ENCODE measurements around the gene HPS4.

The HPS4 gene

DNA sequence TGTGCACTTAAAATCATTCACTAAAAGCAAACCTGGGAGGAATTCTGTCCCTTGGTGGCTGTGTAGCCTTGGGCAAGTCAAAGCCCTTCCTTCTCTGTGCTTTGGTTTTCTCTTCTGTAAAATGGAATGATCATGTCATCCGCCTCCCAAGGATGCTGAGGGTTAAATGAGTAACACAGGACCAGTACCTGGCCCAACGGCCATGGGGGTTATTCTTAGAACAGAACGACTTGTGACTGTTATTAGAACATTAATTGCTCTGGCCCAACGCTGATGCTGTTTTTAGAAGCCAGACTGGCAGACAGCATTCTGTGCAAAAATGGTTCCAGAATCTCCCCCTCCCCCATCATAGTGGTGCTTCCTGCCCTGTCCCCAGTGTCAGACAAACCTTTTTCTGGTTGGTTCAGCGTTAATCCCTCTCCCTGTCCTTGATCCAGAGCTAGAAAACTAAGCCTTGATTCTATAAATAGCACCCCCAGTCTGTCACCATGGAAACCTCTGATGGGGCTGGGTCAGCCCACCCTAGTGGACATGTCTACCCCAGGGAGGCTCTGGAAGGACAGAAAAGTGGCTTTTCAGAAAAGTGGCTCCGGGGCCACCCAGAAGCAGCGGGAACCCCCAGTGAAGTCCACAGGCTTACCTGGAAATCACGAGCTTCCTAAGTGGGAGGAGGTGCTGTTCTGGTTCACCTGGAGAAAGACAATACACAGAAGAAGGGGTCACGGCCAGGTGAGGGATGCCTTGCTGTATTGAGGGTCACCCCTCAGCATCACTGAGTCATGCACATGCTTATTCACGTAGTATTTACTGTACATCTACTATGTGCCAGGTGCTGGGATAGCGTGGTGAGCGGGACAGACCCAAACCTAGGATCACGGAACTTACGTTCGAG lies 44.2 kb upstream of the HPS4 start:
- Histone ChIP-seq H3K9me3 (ENCODE audit: insufficient read depth, low read length, severe bottlenecking) (no peaks in the 10 kb centered on the region), H2AFZ (ENCODE audit: low read depth, low read length) (no peak overlapping the region), H4K20me1 (ENCODE audit: insufficient read depth, low read length) (no peaks in the 10 kb centered on the region), H3K27me3 (ENCODE audit: insufficient read depth, low read length, poor library complexity) (no peaks in the 10 kb centered on the region), H3K4me3 (ENCODE audit: low read depth in 1 of 2, low read length in 2 of 2) (no peak overlapping the region), H3K4me2 (ENCODE audit: insufficient read depth, low read length) (no peak overlapping the region), H3K27ac (ENCODE audit: low read length) (no peak overlapping the region), H3K9ac (ENCODE audit: low read depth, low read length) (no peak overlapping the region), H3K79me2 (ENCODE audit: insufficient read depth, low read length) (no peaks in the 10 kb centered on the region), H3K36me3 (ENCODE audit: insufficient read depth, low read length) (peaks cover 20% of the 10 kb centered on the region), H3K4me1 (ENCODE audit: insufficient read depth, low read length) (no peaks in the 10 kb centered on the region)
- ATAC-seq (ENCODE audit: insufficient read depth, low read depth) = no peak
- DNase-seq = no peak
- no peak for TF ChIP-seq EZH2 (IDR thresholded peaks at IDR 0.05; ENCODE audit: borderline replicate concordance, low read depth, low read length, severe bottlenecking)
- TF ChIP-seq, protein P1, sequence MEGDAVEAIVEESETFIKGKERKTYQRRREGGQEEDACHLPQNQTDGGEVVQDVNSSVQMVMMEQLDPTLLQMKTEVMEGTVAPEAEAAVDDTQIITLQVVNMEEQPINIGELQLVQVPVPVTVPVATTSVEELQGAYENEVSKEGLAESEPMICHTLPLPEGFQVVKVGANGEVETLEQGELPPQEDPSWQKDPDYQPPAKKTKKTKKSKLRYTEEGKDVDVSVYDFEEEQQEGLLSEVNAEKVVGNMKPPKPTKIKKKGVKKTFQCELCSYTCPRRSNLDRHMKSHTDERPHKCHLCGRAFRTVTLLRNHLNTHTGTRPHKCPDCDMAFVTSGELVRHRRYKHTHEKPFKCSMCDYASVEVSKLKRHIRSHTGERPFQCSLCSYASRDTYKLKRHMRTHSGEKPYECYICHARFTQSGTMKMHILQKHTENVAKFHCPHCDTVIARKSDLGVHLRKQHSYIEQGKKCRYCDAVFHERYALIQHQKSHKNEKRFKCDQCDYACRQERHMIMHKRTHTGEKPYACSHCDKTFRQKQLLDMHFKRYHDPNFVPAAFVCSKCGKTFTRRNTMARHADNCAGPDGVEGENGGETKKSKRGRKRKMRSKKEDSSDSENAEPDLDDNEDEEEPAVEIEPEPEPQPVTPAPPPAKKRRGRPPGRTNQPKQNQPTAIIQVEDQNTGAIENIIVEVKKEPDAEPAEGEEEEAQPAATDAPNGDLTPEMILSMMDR (IDR thresholded peaks at IDR 0.05; ENCODE audit: borderline replicate concordance, extremely low read depth, low read length, poor library complexity, severe bottlenecking) = no peak

- peaks cover 20% of the 10 kb centered on the region for H3K36me3 ChIP-seq (ENCODE audit: insufficient read depth, low read length)
- TF ChIP-seq, protein P1 (IDR thresholded peaks at IDR 0.05; ENCODE audit: borderline replicate concordance, extremely low read depth, low read length, poor library complexity, severe bottlenecking) = no peak
- no peak for TF ChIP-seq EZH2 (IDR thresholded peaks at IDR 0.05; ENCODE audit: borderline replicate concordance, low read depth, low read length, severe bottlenecking)
- no peaks in the 10 kb centered on the region for H4K20me1 ChIP-seq (ENCODE audit: insufficient read depth, low read length)
- H3K4me1 ChIP-seq (ENCODE audit: insufficient read depth, low read length) = no peaks in the 10 kb centered on the region
- no peaks in the 10 kb centered on the region for H3K79me2 ChIP-seq (ENCODE audit: insufficient read depth, low read length)
- ATAC-seq (ENCODE audit: insufficient read depth, low read depth) (no peak), DNase-seq (no peak)
- H3K4me2 ChIP-seq (ENCODE audit: insufficient read depth, low read length) = no peak overlapping the region
- no peak overlapping the region for H3K9ac ChIP-seq (ENCODE audit: low read depth, low read length)
- H3K27ac ChIP-seq (ENCODE audit: low read length) = no peak overlapping the region
- H2AFZ ChIP-seq (ENCODE audit: low read depth, low read length) = no peak overlapping the region
- H3K27me3 ChIP-seq (ENCODE audit: insufficient read depth, low read length, poor library complexity) = no peaks in the 10 kb centered on the region
- H3K9me3 ChIP-seq (ENCODE audit: insufficient read depth, low read length, severe bottlenecking) = no peaks in the 10 kb centered on the region
- no peak overlapping the region for H3K4me3 ChIP-seq (ENCODE audit: low read depth in 1 of 2, low read length in 2 of 2)
Observed at GRCh38 chr22:26527167-26527566, 43.6 kb upstream of the HPS4 start.

DNA sequence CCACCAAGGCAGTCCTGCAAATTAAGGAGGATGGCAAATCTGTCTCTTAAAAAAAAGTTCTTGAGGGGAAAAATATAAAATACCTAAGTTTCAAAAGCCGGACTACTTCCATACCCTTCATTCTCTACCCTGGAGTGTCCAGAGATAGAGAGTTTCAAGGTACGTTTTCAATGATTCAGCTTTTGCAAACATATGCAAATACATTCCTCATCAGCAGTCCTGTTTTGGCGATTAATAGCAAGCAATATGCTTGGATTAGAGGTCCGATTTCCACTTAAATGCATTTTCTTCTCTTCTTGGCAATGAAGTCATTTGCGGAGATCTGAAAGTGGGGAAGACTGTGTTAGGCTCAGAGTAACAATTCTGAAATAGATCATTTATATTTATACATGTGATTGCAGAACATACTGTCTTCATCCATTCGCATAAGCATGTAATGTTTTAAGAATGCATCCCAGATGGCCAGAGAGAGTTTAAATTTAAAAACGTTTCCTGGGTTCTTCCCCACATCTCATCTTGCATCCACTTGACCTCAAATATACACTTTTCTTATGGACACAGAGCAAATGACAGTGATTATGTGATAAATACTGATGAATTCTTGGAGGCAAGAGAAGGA lies 42.5 kb upstream of the HPS4 start:
- H3K27ac ChIP-seq (ENCODE audit: low read length) = no peak overlapping the region
- no peaks in the 10 kb centered on the region for H3K79me2 ChIP-seq (ENCODE audit: insufficient read depth, low read length)
- no peaks in the 10 kb centered on the region for H3K9me3 ChIP-seq (ENCODE audit: insufficient read depth, low read length, severe bottlenecking)
- DNase-seq = no peak
- H3K4me2 ChIP-seq (ENCODE audit: insufficient read depth, low read length) = no peak overlapping the region
- H3K9ac ChIP-seq (ENCODE audit: low read depth, low read length) = no peak overlapping the region
- ATAC-seq (ENCODE audit: insufficient read depth, low read depth) = no peak
- H3K4me3 ChIP-seq (ENCODE audit: low read depth in 1 of 2, low read length in 2 of 2) = no peak overlapping the region
- H3K4me1 ChIP-seq (ENCODE audit: insufficient read depth, low read length) = no peaks in the 10 kb centered on the region
- no peaks in the 10 kb centered on the region for H3K27me3 ChIP-seq (ENCODE audit: insufficient read depth, low read length, poor library complexity)
- H4K20me1 ChIP-seq (ENCODE audit: insufficient read depth, low read length) = no peaks in the 10 kb centered on the region
- H2AFZ ChIP-seq (ENCODE audit: low read depth, low read length) = no peak overlapping the region
- peaks cover 16% of the 10 kb centered on the region for H3K36me3 ChIP-seq (ENCODE audit: insufficient read depth, low read length)
- TF ChIP-seq, protein P1 (IDR thresholded peaks at IDR 0.05; ENCODE audit: borderline replicate concordance, extremely low read depth, low read length, poor library complexity, severe bottlenecking) = no peak
- TF ChIP-seq EZH2 (IDR thresholded peaks at IDR 0.05; ENCODE audit: borderline replicate concordance, low read depth, low read length, severe bottlenecking) = no peak
